ENCODE measurements around the gene HNRNPUL1. TPM values are rescaled to one million over a fixed set of nuclear protein-coding genes. Genes with fewer than 3 reads are reported as not detected.

The HNRNPUL1 gene
- total RNA-seq, 1 experiment from 2014 or later, result 315 TPM

DNA sequence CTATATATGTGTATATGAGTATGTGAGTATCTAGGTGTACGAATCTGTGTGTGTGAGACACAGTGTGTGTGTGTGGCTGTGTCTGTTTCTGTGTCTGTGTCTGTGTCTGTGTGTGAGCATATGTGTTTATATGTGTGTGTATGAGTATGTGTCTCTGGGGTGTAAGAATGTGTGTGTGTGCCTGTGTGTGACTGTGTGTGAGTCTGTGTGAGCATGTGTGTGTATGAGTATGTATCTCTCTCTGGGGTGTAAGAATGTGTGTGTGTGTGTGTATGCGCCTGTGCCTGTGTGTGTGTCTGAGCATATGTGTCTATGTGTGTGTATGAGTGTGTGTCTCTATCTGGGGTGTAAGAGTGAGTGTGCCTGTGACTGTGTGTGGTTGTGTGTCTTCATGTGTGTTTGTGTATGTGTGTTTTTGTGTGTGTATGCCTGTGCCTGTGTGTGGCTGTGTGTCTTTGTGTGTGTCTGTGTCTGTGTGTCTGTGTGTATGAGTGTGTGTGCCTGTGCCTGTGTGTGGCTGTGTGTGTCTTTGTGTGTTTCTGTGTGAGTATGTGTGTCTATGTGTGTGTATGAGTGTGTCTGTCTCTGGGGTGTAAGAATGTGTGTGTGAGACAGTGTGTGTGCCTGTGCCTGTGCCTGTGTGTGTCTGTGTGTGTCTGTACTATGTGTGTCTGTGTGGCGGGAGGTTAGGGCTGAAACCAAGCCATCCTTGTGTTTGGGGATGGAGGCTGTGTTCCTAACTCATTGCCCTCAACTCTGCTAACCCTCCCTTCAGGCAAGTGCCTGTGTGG, 33.9 kb upstream of the HNRNPUL1 start:
- Histone ChIP-seq H3K14ac (ENCODE audit: insufficient read depth, low read length) (no peak overlapping the region; the same call in 1 of the 2 replicates), H2AK5ac (ENCODE audit: insufficient read length, low read length) (no peak overlapping the region), H3K9ac (ENCODE audit: extremely low read depth, insufficient read length, low read length) (no peak overlapping the region), H4K20me1 (ENCODE audit: control insufficient read depth, insufficient read depth, insufficient read length) (no peaks in the 10 kb centered on the region), H3K18ac (ENCODE audit: insufficient read length, low read depth, low read length) (no peak overlapping the region), H2BK12ac (ENCODE audit: insufficient read length, low read depth, low read length) (no peak overlapping the region), H2BK15ac (ENCODE audit: low read depth, low read length) (no peak overlapping the region), H2AFZ (ENCODE audit: low read length) (no peak overlapping the region), H3K4me2 (ENCODE audit: insufficient read depth, insufficient read length, low read length) (no peak overlapping the region), H3K23ac (ENCODE audit: insufficient read length, low read depth, low read length) (peak overlapping the region; percentile 10), H4K91ac (ENCODE audit: insufficient read length, low read depth, low read length) (no peak overlapping the region), H3K27me3 (ENCODE audit: insufficient read depth, low read length) (no peaks in the 10 kb centered on the region), H2BK5ac (ENCODE audit: insufficient read length, low read length) (peak overlapping the region; percentile 37), H3K79me2 (ENCODE audit: insufficient read depth, low read length) (no peaks in the 10 kb centered on the region; the same call in 1 of the 2 replicates), H2BK20ac (ENCODE audit: low read depth, low read length, poor library complexity, severe bottlenecking) (no peak overlapping the region), H3K9me3 (ENCODE audit: control insufficient read depth, low read depth, low read length) (no peaks in the 10 kb centered on the region), H3K79me1 (ENCODE audit: insufficient read depth, low read depth, low read length, poor library complexity, severe bottlenecking) (no peaks in the 10 kb centered on the region), H3K23me2 (ENCODE audit: insufficient read length, low read depth, low read length, poor library complexity, severe bottlenecking) (peaks cover 3% of the 10 kb centered on the region), H3K4me1 (ENCODE audit: insufficient read depth, low read length) (peaks cover 4% of the 10 kb centered on the region; the same call in 1 of the 2 replicates), H4K8ac (replicated peaks; ENCODE audit: insufficient read length, low read depth, low read length) (no peak overlapping the region), H2BK120ac (ENCODE audit: low read depth, low read length, poor library complexity, severe bottlenecking) (no peak overlapping the region), H3K27ac (ENCODE audit: insufficient read length, low read depth, low read length) (no peak overlapping the region), H3K4ac (ENCODE audit: low read depth, low read length) (no peak overlapping the region), H4K5ac (ENCODE audit: insufficient read length, low read depth, low read length) (no peak overlapping the region), H3T11ph (ENCODE audit: low read length) (no peak overlapping the region), H3K56ac (ENCODE audit: insufficient read length, low read depth, low read length) (no peak overlapping the region)
- Mint-ChIP-seq H3K27ac (no peak overlapping the region), H3K4me3 (no peak overlapping the region), H3K36me3 (ENCODE audit: insufficient read depth in 1 of 3, low read depth in 3 of 3) (peaks cover 0 to 21% (median 8%) of the 10 kb centered on the region in 3 experiments; a peak in 6 of 7 replicates), H3K27me3 (ENCODE audit: low read depth) (peaks cover 2% of the 10 kb centered on the region; the same call in 1 of the 2 replicates), H3K4me1 (peaks cover 11 to 14% of the 10 kb centered on the region in 2 experiments), H3K9me3 (no peaks in the 10 kb centered on the region; a peak in 1 of 5 replicates)
- no peak for TF ChIP-seq CTCF (conservative IDR thresholded peaks at IDR 0.05)
- no CpG with 5 or more reads among the region's 3 CpGs for WGBS (ENCODE audit: extremely low coverage, insufficient read length, low lambda C conversion rate)
- DNase-seq, result no peak

Data from H9 (cell line).